NCI-H524 (cell line): ENCODE measurements around the gene CCT7.
A peak's percentile ranks its signal among the peaks of the same experiment; 100 is the strongest.

Experiments
- DNase-seq, 2 experiments: peaks; one replicate each; lab custom pipeline; 2025; lab: John Stamatoyannopoulos, UW

The CCT7 gene

DNA sequence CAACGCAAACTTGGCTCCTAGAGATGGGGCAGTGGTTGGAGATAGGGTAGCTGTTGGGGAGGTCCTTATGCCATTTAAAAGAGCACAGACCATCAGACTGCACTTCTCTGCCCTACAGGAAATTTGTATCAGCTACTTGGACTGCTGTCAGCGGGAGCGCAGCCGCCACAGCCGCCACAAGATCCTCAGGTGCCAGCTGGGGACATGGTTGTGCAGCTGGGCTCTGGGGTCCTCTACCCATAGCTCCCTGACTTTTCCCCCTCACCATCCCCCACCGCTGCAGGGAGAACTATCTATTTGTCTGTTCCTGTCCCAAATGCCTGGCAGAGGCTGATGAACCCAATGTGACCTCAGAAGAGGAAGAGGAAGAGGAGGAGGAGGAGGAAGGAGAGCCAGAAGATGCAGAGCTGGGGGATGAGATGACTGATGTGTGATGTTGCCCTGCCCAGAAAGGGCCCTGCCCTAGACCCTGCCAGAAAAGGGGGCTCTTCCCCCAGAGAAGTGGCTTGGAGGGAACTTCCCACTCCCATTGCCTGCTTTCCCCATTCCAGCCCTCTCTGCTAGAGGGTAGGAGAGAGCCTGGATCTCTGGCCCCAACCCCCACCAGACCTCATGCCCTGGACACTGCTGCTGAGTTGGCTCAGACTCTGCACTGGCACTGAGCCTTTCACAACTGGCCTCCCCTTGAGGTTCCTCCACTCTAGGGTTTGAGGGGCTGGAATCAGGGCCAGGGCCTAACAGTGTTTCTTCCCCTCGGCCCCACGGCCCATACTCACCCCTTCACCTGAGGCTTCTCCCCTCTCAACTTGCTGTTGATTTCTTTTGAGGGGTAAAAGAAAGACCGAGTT, 8.4 kb upstream of the CCT7 start:
- no peak for DNase-seq

DNA sequence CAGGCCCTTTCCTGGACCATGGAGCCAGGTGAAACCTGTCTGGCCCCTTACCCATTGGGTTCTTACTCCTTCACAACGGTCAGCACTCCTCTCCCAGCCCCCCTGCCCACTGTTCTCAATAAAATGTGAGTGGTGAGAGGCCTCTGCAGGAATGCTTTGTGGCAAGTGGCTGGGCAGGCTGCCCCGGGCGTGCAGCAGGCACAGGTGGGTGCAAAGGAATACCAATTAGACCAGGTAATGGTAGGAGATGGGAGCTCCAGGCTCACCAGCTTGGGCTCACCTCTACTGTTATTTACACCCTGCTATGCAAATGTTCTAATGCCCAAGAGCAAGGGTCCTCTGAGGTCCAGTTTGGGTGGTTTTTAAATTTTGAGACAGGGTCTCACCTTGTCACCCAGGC, 7.0 kb upstream of the CCT7 start:
- no peak for DNase-seq

DNA sequence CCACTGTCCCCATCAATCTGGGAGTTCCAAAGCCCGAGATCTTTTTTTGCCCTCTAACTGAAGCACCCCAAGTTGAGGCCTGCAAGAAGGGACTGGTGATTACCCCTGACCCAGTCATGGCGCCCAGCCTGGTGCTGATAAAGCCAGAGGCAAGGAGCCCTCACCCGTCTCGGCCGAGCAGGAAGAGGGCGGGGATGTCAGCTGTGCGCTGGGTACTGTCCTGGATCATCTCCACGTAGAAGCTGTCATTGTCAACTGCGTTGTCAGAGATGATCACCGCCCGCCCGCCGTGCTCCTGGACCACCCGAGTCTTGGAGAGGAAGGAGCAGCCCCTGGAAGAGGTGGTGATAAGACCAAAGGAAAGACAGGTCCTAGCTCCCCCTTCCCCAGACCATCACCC, 5.5 kb upstream of the CCT7 start:
- no peak for DNase-seq

DNA sequence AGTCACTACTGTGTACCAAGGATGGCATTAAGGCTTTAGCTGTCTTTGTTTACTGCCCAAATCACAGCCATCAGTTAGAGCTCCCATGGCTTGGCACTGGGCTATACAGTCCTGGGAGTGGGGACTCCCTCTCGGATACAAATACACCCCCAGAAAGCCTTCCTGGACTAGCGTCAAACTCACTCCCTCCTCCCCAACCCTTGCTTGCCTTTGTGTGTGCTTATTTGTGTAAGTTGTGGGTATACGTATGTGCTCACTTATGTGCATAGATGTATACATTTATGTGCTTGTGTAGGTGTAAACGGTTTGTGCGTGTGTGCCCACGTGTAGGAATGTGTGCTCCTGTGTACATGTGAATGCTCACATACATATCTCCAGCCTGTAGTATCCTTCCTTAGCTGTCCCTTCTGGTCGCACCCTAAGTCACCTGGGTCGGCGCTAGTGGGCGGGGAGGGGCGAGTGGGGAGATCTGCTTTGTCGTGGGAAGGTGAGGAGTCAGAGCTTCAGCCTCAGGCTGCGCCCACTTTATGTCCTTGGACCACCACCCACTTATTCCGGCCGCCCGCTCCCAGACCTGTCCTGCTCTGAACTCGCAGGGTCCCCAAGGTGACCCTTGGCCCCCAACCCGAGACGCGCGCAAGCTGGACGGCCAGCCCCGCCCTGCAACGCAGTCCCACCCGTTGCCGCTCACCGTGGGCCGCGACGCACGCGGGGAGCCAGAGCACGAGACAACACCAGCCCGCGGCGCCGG, 1.5 kb upstream of the CCT7 start:
- DNase-seq = peak in 1 of 2 experiments; percentile 22

DNA sequence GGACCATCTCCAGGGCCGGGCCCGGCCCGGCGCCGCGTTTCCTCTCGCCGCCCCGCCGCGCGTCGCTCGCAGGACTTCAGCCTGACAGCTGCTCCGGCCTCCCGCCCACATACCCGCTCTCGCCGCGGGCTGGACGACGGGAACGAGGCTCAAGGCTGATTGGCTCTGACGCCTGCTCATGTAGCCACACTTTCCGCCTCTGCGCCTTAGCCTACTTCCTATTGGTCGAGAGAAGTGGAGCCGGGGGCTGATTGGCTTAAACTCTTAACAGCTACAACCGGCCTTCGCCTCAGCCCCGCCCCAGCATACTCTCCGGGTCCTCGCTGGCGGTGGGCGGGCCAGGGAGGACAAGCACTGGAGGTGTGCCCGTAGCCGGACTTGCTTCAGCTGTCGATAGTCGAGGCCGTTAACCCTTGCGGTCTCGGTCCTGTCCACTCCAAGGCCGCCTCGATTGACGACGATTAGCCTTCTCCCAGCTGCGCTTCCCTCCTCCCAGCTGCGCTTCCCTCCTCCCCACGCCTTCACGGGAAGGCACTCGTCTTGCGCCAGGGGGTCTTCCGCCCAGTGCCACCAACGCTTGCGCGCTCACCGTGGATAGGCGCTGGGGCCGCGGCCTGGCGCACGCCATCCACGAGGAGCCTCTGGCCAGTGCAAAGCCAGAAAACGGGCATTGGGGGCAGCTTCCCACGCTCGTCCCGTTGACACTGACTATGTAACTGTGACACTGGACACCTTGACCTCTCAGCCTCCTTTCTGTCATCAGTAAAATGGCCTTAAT, 765 bp upstream of the CCT7 start, which contains the start of gene PRADC1:
Gene PRADC1 (minus strand): TSS at position 86 of the 778 bp plus-strand sequence. CDS start 79 bp downstream, at position 7.
- DNase-seq = peak; percentile 97 to 99

DNA sequence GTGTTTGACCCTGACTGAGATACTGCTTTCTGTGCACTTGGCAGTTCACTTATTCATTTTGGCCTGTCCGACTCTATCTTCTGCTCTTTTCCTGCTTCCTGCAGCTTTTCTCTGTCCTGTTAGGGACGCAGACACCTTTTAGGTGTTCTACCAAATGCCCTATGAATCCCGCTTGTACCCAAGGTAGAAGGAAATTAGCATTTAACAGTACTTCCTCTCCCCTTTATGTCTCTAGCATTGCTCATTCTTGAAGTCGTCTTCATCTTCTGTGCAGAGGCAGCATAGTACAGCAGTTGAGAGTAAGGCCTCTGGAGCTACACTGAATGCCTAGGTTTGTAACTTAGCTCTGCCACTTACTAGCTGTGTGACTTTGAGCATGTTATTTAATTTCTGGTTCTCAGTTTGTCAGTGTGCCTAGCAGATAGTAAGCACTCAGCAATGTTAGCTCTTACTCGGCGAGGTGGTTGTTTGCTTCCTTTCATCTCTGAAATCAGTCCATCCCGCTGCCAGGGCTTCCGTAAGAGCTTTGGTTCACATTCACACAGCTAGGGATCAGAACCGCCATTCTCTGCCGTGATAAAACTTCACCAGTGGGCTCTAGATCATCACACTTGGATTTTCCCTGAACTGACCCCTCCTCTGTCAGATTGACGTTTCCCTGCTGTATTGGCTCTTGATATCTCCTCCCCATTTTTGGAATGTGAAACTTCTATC, 1.4 kb downstream of the CCT7 start:
- DNase-seq = no peak

DNA sequence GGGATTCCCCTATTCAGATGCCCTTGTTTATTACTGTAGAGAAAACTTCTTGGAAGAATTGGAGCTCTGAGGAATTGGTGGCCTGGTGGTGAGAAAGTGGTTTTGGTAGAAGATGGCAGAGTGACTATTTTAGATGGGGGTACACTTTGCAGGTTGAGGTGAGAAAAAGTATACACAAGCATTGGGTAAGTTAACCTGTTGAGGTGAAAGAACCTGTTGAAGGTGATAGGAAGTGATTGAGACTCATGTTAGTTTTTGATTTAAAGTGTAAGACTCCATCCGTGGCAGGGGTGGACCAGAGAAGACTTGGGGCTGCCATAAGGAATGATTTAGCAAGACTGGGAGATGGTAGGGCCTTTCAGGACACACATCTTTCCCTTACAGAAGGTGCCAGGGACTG, 3.1 kb downstream of the CCT7 start:
- DNase-seq = no peak

DNA sequence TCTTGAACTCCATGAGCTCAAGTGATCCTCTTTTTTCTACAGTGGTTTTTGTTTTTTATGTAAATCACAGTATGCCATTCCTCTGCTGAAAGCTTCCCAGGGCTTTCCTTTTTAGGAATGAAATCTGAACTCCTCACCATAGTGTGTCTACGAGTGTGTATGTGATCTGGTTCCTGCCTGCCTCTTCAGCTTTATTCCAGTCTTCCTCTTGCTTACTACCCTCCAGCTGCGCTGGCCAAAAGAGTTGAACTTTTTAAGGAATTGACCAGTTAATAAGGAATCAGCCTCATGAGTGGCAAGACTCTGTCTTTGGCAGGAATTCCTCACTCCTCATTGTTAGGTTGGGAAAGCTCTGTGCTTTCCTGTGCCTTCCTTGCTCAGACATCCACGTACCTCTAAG, 4.0 kb downstream of the CCT7 start:
- DNase-seq = no peak

DNA sequence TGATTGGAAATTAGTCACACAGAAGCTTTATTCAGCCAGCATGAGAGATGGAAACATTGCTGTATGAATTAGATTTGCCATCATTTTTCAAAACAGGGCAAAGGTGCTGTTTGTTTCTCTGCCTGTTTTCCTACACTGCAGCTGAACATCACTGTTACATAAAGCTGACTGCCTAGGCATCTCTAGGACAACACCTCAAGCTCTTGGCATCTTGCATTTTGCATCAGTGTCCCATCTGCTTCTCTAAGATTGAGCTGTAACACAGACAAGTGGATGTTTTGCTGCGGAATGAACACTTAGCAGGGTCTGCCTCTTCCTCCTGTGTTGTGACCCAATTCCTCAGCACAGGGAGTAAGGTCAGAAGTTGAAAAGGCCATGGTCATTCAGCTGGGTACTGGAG, 4.9 kb downstream of the CCT7 start:
- DNase-seq = no peak

DNA sequence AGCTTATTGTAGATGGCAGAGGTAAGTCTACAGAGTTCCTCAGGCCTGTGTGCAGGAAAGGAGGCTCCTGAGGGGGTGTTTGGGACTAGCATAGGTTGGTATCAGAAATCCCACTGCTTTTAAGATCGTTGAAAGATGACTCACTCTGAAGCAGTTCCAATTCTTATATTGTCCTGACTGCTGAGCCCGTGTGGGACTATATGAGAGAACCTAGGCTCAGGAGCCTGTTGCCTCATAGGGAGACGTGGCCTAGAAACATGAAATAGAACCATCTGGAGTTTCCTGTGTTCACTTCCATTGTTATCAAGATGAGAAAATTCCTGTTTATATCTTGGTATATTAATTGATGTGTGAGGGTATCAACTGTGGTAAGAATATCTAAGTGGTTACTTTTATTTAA, 5.7 kb downstream of the CCT7 start:
- no peak for DNase-seq

DNA sequence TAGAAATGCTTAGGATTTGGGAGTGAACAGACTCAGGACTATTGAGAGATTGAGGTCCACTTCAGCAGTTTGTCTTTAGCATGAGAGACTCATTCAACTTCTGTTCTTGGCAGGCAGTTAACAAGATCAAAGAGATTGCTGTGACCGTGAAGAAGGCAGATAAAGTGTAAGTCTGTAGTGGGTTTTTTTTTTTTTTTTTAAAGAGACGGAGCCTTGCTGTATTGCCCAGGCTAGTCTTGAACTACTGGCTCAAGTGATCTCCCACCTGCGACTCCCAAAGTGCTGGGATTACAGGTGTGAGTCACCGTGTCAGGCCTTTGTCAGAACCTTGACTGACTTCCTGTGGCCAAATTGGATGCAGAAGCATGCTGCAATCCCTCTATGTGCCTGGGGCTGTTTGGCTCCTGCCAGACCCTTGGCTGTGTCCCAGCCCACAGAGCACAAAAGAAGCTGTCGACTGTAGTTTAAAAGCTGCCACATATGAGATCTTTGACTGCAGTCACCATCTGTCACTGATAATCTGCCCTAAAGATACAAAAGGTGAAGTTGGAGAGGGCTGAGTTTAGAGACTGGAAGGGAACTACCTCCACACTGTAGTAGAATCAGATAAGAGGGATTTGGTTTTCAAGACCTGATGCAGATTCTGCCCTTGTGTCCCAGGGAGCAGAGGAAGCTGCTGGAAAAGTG, 9.9 kb downstream of the CCT7 start:
- DNase-seq = peak; percentile 64 to 84

DNA sequence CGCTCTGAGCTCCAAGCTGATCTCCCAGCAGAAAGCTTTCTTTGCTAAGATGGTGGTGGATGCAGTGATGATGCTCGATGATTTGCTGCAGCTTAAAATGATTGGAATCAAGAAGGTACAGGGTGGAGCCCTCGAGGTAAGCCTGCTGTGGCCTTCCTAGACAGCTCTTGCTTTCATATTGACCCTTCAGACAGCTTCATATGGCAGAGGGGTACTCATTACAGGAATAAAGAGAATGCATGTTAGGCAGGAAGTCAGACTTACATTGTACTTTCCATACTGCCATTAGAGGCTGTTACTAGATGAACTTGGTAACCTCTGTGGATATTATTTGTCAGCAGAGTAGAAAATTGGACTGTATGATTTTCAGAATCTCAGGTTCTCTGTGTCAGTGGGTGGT, 10.5 kb downstream of the CCT7 start:
- DNase-seq = no peak

DNA sequence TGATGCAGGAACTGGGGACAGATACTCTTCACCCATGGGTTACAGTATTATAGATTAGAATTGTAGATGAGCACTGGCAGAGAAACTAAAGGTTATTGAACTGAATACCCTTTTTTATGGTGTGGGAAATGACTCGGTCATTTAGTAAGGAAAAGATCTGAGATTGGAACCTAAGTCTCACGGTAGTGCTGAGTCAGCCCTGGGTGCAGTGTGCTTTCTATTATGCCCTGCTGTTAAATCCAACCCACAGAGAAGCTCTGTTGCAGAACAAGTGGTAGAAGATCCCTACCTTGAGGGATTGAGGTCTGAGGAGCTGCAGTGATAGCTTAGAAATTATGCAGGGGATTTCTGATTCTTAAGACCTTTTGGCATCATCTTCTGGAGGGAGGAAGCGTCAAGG, 12.7 kb downstream of the CCT7 start:
- DNase-seq = no peak

DNA sequence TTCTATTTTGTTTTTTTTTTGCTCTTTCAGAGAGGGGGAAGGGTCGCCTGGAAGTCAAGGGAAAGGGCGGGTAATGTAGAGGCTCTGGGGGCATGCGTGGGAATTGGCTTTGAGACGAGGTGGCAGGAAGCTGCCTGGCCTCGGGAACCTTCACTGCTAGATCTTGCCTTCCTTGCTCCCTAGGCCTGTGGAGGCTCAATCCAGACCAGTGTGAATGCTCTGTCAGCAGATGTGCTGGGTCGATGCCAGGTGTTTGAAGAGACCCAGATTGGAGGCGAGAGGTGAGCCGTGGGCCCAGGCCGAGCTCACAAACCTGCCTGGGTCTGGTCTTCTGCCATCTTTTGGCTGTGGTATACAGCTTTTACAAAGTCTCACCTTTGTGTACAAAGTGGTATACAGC, 15.5 kb downstream of the CCT7 start:
- peak in 1 of 2 experiments; percentile 32 for DNase-seq

DNA sequence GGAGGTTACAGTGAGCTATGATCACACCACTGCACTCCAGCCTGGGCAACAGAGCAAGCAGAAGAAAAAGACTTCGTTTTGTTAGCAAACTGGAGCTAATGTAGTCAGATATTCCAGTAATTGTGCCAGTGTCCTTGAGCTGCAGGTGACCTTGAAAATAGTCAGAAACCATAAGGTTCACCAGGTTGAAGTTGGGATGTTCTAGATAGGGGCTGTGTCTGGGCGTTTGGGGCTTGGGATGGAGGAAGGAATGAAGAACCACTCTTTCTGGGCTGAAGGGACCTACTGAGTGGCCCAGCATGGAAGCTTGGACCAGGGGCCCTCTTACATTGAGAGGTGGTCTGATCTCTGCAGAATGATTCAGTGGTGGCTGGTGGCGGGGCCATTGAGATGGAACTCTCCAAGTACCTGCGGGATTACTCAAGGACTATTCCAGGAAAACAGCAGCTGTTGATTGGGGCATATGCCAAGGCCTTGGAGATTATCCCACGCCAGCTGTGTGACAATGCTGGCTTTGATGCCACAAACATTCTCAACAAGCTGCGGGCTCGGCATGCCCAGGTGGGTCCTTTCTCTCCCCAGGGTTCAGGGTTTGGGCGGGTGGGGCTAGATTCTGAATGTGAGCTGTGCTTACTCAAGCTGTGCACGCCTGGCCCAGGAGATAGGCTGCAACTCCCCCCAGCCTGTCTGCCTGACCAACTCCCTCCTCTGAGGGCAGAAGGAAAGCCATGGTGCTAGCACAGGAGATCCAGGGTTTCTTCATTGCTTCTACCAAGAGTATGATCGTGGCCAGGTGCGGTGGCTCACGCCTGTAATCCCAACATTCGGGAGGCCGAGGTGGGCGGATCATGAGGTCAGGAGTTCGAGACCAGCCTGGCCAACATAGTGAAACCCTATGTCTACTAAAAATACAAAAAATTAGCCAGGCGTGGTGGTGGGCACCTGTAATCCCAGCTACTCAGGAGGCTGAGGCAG, 17.1 kb downstream of the CCT7 start:
- peak; percentile 90 to 97 for DNase-seq

DNA sequence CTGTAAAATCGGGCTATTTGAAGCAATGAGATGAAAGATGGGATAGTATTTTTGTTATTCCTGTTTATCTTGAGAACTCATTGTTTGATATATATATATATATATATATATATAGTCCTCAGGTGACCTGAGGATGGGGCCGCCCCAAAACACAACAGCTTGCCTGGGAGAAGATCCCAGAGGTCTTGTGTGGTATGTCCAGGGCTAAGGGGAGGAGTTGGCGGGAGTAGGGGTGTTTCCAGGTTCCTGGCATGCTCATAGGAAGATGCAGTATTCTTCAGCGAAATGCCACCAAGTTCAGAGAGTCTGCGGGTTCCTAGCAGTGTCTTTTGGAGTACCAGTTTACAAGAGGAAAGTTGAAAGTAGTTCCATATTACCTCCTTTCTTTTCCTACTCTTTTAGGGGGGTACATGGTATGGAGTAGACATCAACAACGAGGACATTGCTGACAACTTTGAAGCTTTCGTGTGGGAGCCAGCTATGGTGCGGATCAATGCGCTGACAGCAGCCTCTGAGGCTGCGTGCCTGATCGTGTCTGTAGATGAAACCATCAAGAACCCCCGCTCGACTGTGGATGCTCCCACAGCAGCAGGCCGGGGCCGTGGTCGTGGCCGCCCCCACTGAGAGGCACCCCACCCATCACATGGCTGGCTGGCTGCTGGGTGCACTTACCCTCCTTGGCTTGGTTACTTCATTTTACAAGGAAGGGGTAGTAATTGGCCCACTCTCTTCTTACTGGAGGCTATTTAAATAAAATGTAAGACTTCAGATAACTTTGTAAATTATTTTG, 18.3 kb downstream of the CCT7 start:
- no peak for DNase-seq

DNA sequence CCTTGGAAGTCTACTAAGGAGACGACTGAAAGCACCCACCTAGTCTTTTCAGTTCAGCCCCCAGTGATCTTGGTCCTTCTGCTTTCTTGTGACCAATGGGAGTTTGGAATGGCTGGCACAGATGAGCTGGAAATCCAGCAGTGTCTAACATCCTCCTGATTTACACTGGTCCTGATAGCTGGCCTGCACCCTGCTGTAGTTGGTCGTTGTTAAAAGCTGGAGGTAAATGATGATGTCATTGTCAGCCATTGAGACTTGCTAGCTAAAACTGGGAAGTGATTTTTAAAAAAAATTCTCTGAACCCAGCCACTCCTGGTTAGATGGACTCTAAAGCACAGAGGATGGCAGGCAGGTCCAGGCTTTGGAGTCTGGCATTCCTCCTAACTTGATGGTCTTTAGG, 19.3 kb downstream of the CCT7 start:
- DNase-seq = no peak

DNA sequence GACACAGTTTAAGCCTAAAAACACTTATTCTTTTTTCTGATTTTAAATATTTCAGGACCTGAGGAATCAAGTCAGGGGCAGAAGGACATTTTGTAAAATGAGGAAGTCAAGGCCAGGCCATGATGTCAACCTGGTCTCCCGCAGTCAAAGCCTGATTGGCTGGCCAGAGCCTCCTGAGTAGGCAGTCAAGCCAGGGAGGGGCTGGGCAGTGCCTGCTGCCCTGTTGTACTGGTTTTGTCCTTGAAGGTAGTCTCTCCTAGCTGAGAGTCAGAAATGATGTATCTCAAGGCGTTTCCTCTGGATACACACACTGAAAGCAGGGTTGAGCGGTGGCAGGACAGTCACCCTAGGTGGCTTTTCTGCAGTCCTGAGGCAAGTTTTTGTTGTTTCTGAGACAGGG, 19.8 kb downstream of the CCT7 start:
- DNase-seq = no peak

DNA sequence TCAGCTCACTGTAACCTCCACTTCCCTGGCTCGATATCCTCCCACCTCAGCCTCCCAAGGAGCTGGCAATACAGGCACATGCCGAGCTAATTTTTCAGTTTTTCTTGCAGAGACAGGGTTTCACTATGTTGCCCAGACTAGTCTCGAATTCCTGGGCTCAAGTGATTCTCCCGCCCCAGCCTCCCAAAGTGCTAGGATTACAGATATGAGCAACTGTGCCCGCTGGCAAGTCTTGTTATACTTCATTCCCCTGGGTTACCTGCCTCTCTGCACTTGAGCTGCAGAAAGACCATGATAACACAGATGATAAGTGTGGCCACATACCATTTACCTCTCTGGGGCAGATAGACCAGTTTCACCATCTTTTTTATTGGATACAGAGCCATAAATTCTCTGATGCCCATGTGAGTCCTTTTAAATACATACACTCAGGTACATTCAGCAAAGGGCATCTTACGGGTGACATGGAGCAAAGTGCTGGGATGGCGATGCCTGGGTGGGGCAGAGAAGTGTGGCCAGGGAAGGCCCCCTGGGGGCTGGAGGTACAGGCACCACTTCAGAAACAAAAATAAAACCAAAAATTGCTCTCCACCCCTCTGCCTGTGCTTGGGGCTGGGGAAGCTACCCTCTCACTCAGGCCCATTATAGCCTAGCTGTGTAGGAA, 20.4 kb downstream of the CCT7 start:
- DNase-seq = no peak
